ENCODE data around the gene WASHC4. TPM values are rescaled to one million over a fixed set of nuclear protein-coding genes. Genes with fewer than 3 reads are reported as not detected.

The WASHC4 gene
- total RNA-seq, 1 experiment from 2014 or later, result 25.5 TPM

GRCh38 chr12:105084251-105085250 lies 23.0 kb upstream of the WASHC4 start, which contains the start of gene ALDH1L2:
Gene ALDH1L2, minus strand, starts transcription at chr12:105084458. Its CDS starts 22 bp downstream, at chr12:105084436.
- TF ChIP-seq SP1 (IDR thresholded peaks at IDR 0.05; ENCODE audit: low read depth) (no peak), SIN3A (IDR thresholded peaks at IDR 0.05; ENCODE audit: low read depth) (no peak), ZNF274 (IDR thresholded peaks at IDR 0.05; ENCODE audit: low read depth, low read length) (no peak), POLR2AphosphoS5 (IDR thresholded peaks at IDR 0.05; ENCODE audit: low read depth, low read length) (peak; percentile 39), CBX3 (IDR thresholded peaks at IDR 0.05; ENCODE audit: low read depth) (no peak), MAX (IDR thresholded peaks at IDR 0.05) (peak; percentile 44), EGR1 (IDR thresholded peaks at IDR 0.05; ENCODE audit: low read depth) (no peak), ELF1 (IDR thresholded peaks at IDR 0.05; ENCODE audit: borderline replicate concordance, low read depth) (no peak)
- Histone ChIP-seq H2AFZ (ENCODE audit: low read depth, low read length, poor library complexity, severe bottlenecking) (peak within 1 kb of the TSS; percentile 74), H3K27me3 (ENCODE audit: insufficient read depth, low read length) (no peaks in the 10 kb centered on the region), H3K36me3 (ENCODE audit: control insufficient read depth in 1 of 2, insufficient read depth in 2 of 2, low read length in 2 of 2) (no peaks in the 10 kb centered on the region), H3K4me2 (ENCODE audit: low read length) (peak within 1 kb of the TSS; percentile 71), H4K20me1 (ENCODE audit: insufficient read depth) (no peaks in the 10 kb centered on the region), H3K4me3 (replicated peaks in 1 of 2; ENCODE audit: low read depth in 1 of 2, low read length in 2 of 2) (peak within 1 kb of the TSS; percentile 34 to 49), H3K4me1 (ENCODE audit: control insufficient read depth in 1 of 2, insufficient read depth in 2 of 2, low read length in 2 of 2) (peaks cover 5 to 13% of the 10 kb centered on the region in 2 experiments; a peak in 2 of 4 replicates), H3K79me2 (ENCODE audit: insufficient read depth, low read length) (no peaks in the 10 kb centered on the region), H3K9me2 (ENCODE audit: insufficient read depth) (no peaks in the 10 kb centered on the region), H3K27ac (ENCODE audit: low read depth, low read length) (no peak within 1 kb of the TSS), H3K9ac (ENCODE audit: low read length) (peak within 1 kb of the TSS; percentile 25; the same call in 1 of the 2 replicates), H3K9me3 (ENCODE audit: control insufficient read depth in 1 of 2, insufficient read depth in 1 of 2, low read depth in 1 of 2, low read length in 2 of 2) (no peaks in the 10 kb centered on the region)
- peak; percentile 98 for ATAC-seq
- intact Hi-C loops (cut with micrococcal nuclease), result no loop called here
- RAD21 ChIA-PET (ENCODE audit: low non-redundant PET in 1 of 2, low total read pairs in 2 of 2, uncharacterized antibody in 2 of 2, unreplicated experiment in 2 of 2), result no interaction called here
- DNase-seq (ENCODE audit: low read depth, low spot score), result peak; percentile 35
- no TSS peak for BruUV-seq (replicated peaks)
- POLR2A ChIA-PET, result interaction anchor here (0.6 kb wide), 1 partner anchor 269 kb away, joined by 3 read pairs; no protein-coding TSS in a partner anchor
- CTCF ChIA-PET, result no interaction called here

GRCh38 chr12:105085501-105085900 lies 22.0 kb upstream of the WASHC4 start:
- no peaks in the 10 kb centered on the region for H3K9me3 ChIP-seq (ENCODE audit: control insufficient read depth in 1 of 2, insufficient read depth in 1 of 2, low read depth in 1 of 2, low read length in 2 of 2)
- ChIA-PET RAD21 (ENCODE audit: low non-redundant PET in 1 of 2, low total read pairs in 2 of 2, uncharacterized antibody in 2 of 2, unreplicated experiment in 2 of 2) (no interaction called here), POLR2A (no interaction called here), CTCF (no interaction called here)
- TF ChIP-seq CBX3 (IDR thresholded peaks at IDR 0.05; ENCODE audit: low read depth), result no peak
- TF ChIP-seq SP1 (IDR thresholded peaks at IDR 0.05; ENCODE audit: low read depth), result no peak
- no peak for TF ChIP-seq ZFX (IDR thresholded peaks at IDR 0.05)
- TF ChIP-seq CTCF (IDR thresholded peaks at IDR 0.05 in 2 of 3, conservative IDR thresholded peaks at IDR 0.05 in 1 of 3; ENCODE audit: borderline replicate concordance in 1 of 3, insufficient read depth in 1 of 3, low read depth in 2 of 3, low read length in 2 of 3), result peak in 1 of 3 experiments; percentile 19; a peak in 2 of 6 replicates
- TF ChIP-seq SRF (IDR thresholded peaks at IDR 0.05; ENCODE audit: low read depth), result no peak
- H2AFZ ChIP-seq (ENCODE audit: low read depth, low read length, poor library complexity, severe bottlenecking), result no peak overlapping the region
- H3K79me2 ChIP-seq (ENCODE audit: insufficient read depth, low read length), result no peaks in the 10 kb centered on the region
- no TSS peak for BruUV-seq (replicated peaks)
- no peak overlapping the region for H3K4me2 ChIP-seq (ENCODE audit: low read length)
- H3K4me1 ChIP-seq (ENCODE audit: control insufficient read depth in 1 of 2, insufficient read depth in 2 of 2, low read length in 2 of 2), result peaks cover 5 to 13% of the 10 kb centered on the region in 2 experiments; a peak in 2 of 4 replicates
- H3K9ac ChIP-seq (ENCODE audit: low read length), result no peak overlapping the region
- H4K20me1 ChIP-seq (ENCODE audit: insufficient read depth), result no peaks in the 10 kb centered on the region
- no peaks in the 10 kb centered on the region for H3K9me2 ChIP-seq (ENCODE audit: insufficient read depth)
- ATAC-seq (no peak), DNase-seq (ENCODE audit: low read depth, low spot score) (no peak)
- H3K36me3 ChIP-seq (ENCODE audit: control insufficient read depth in 1 of 2, insufficient read depth in 2 of 2, low read length in 2 of 2), result no peaks in the 10 kb centered on the region
- no peak overlapping the region for H3K27ac ChIP-seq (ENCODE audit: low read depth, low read length)
- intact Hi-C loops (cut with micrococcal nuclease), result no loop called here
- no peaks in the 10 kb centered on the region for H3K27me3 ChIP-seq (ENCODE audit: insufficient read depth, low read length)
- no peak overlapping the region for H3K4me3 ChIP-seq (replicated peaks in 1 of 2; ENCODE audit: low read depth in 1 of 2, low read length in 2 of 2)

All from HCT116 (cell line).